ENCODE results near the gene KIF24.
"Not testable (repeated sequence)": the region's sequence is repeated elsewhere in the genome, so short reads cannot be mapped to it uniquely, and the experiment has no call there.

KIF24 gene

GRCh38 chr9:34371886-34372466, 42.9 kb upstream of the KIF24 start:
- H3K36me3 ChIP-seq (ENCODE audit: control insufficient read depth, insufficient read depth, low read length), result no peaks in the 10 kb centered on the region
- peak; percentile 10 for DNase-seq (ENCODE audit: extremely low read depth, insufficient read length)
- H3K4me3 ChIP-seq (replicated peaks; ENCODE audit: low read depth, low read length), result no peak overlapping the region
- no peaks in the 10 kb centered on the region for H3K27me3 ChIP-seq (replicated peaks; ENCODE audit: control insufficient read depth, insufficient read depth, low read length)
- TF ChIP-seq, protein P1, sequence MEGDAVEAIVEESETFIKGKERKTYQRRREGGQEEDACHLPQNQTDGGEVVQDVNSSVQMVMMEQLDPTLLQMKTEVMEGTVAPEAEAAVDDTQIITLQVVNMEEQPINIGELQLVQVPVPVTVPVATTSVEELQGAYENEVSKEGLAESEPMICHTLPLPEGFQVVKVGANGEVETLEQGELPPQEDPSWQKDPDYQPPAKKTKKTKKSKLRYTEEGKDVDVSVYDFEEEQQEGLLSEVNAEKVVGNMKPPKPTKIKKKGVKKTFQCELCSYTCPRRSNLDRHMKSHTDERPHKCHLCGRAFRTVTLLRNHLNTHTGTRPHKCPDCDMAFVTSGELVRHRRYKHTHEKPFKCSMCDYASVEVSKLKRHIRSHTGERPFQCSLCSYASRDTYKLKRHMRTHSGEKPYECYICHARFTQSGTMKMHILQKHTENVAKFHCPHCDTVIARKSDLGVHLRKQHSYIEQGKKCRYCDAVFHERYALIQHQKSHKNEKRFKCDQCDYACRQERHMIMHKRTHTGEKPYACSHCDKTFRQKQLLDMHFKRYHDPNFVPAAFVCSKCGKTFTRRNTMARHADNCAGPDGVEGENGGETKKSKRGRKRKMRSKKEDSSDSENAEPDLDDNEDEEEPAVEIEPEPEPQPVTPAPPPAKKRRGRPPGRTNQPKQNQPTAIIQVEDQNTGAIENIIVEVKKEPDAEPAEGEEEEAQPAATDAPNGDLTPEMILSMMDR (IDR thresholded peaks at IDR 0.05; ENCODE audit: insufficient read depth, low read length, poor library complexity, severe bottlenecking), result no peak

DNA sequence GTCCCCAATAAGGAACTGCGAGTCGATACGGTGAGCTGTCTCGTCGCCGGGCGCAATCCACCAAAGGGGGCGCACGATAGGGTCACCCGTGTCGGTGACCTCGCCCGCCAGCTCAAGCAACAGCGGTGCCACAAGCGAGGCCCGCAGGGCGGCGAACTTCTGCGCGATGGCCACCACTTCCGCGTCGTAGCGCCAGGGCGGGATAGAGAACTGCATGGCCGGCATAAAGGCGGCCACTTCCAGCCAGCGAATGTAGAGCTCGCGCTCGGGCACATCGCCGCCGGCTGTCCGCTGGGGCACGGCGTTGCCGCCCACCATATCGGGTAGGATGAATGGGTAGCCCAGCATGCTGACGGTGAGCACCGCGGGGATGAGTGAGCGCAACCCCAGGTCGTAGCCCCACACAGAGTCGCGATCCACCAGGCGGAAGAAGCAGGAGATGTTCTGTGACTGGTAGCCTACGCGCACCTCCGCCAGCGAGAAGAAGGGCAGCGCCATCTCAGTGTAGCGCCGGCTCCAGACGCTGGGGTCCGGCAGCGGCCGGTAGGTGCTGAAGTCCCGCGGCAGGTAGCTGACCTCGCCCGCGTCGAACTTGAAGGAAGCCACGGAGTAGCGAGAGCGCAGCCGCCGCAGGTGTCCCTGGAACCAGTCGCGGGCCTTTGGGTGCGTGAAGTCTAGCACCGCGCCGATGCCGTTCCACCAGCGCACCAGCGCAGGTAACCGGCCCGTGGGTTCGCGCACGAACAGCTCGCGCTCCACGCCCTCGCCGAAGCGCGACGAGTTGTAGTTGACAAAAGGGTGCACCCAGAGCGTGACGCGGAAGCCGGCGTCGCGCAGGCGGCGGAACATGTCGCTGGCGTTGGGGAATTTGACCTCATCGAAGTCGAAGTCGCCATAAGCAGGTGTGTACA, 42.2 kb upstream of the KIF24 start:
- Histone ChIP-seq H3K4me3 (replicated peaks; ENCODE audit: low read depth, low read length) (no peak overlapping the region), H3K36me3 (ENCODE audit: control insufficient read depth, insufficient read depth, low read length) (no peaks in the 10 kb centered on the region), H3K27me3 (replicated peaks; ENCODE audit: control insufficient read depth, insufficient read depth, low read length) (no peaks in the 10 kb centered on the region)
- TF ChIP-seq, protein P1 (IDR thresholded peaks at IDR 0.05; ENCODE audit: insufficient read depth, low read length, poor library complexity, severe bottlenecking), result no peak
- DNase-seq (ENCODE audit: extremely low read depth, insufficient read length), result peak; percentile 11

DNA sequence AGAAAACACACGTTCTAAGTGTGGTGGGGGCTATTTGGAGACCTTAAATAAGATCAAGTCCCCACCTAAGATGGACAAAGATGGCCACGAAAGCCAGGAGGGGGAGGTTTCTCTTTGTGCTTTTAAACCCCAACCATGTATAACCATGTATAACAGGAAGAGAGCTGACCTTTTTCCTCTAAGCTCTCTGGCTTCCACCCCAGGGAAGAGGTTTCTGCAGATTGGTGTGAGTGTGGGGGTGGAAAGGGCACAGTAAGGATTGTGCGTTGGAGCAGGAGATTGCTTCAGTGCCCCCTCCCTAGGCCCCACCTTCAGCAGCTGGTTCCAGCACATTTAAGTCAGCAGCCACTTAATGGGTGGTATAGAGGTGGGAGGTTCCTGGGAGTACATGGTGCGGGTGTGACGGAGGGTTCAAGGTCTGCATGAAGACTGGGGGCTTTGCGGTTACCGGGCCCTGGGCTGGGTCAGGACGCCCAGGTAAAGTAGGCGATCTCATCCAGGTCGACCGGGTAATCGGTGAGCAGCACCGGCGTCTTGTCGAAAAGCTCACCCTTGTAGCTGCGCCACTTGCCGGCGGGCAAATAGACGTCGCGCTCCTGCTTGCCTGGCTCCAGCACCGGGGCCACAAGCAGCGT, 41.4 kb upstream of the KIF24 start:
- Histone ChIP-seq H3K36me3 (ENCODE audit: control insufficient read depth, insufficient read depth, low read length) (no peaks in the 10 kb centered on the region), H3K27me3 (replicated peaks; ENCODE audit: control insufficient read depth, insufficient read depth, low read length) (no peaks in the 10 kb centered on the region), H3K4me3 (replicated peaks; ENCODE audit: low read depth, low read length) (no peak overlapping the region)
- DNase-seq (ENCODE audit: extremely low read depth, insufficient read length), result no peak
- TF ChIP-seq, protein P1 (IDR thresholded peaks at IDR 0.05; ENCODE audit: insufficient read depth, low read length, poor library complexity, severe bottlenecking), result no peak

DNA sequence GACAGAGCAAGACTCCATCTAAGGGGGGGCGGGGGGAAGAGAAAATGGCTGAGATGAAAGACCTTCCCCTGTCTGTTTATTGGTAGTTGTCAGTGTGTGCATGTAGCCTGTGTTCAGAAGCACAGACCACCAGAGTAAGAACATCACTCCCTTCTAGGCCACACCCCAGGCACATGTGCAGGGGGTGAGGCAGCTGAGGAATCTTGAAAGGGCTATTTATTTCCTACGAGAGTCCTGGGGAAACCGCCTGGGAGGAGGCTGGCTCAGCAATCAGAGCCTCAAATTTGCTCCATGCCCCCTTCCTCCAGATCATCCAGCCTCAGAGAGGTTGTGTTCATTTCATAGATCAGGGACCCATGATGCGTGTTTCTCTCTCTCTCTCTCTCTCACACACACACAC, 40.6 kb upstream of the KIF24 start:
- H3K27me3 ChIP-seq (replicated peaks; ENCODE audit: control insufficient read depth, insufficient read depth, low read length), result no peaks in the 10 kb centered on the region
- TF ChIP-seq, protein P1 (IDR thresholded peaks at IDR 0.05; ENCODE audit: insufficient read depth, low read length, poor library complexity, severe bottlenecking), result no peak
- no peak overlapping the region for H3K4me3 ChIP-seq (replicated peaks; ENCODE audit: low read depth, low read length)
- H3K36me3 ChIP-seq (ENCODE audit: control insufficient read depth, insufficient read depth, low read length), result no peaks in the 10 kb centered on the region
- DNase-seq (ENCODE audit: extremely low read depth, insufficient read length), result no peak

DNA sequence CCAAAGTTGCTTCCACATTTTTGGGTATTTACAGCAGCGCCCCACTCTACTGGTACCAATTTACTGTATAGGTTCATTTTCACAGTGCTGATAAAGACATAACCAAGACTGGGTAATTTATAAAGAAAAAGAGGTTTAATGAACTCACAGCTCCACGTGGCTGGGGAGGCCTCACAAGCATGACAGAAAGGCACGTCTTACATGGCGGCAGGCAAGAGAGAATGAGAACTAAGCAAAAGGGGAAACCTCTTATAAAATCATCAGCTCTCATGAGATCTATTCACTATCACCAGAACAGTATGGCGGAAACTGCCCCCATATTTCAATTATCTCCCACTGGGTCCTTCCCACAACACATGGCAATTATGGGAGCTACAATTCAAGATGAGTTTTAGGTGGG, 39.7 kb upstream of the KIF24 start:
- not testable (repeated sequence) for H3K36me3 ChIP-seq (ENCODE audit: control insufficient read depth, insufficient read depth, low read length); H3K4me3 ChIP-seq (replicated peaks; ENCODE audit: low read depth, low read length); H3K27me3 ChIP-seq (replicated peaks; ENCODE audit: control insufficient read depth, insufficient read depth, low read length); DNase-seq (ENCODE audit: extremely low read depth, insufficient read length)

GRCh38 chr9:34367751-34368410, 38.8 kb upstream of the KIF24 start:
- not testable (repeated sequence) for H3K27me3 ChIP-seq (replicated peaks; ENCODE audit: control insufficient read depth, insufficient read depth, low read length); DNase-seq (ENCODE audit: extremely low read depth, insufficient read length); H3K36me3 ChIP-seq (ENCODE audit: control insufficient read depth, insufficient read depth, low read length); H3K4me3 ChIP-seq (replicated peaks; ENCODE audit: low read depth, low read length)

Measured in GM06990 (cell line).